ENCODE data around the gene AAK1. TPM values are rescaled to one million over a fixed set of nuclear protein-coding genes. Genes with fewer than 3 reads are reported as not detected.

AAK1 gene
- total and polyA plus RNA-seq, 2 experiments from 2014 or later: 39.0 to 52.4 TPM

GRCh38 chr2:69686813-69687212 is 43.3 kb upstream of the AAK1 start (continued):
- TF ChIP-seq, protein P1, sequence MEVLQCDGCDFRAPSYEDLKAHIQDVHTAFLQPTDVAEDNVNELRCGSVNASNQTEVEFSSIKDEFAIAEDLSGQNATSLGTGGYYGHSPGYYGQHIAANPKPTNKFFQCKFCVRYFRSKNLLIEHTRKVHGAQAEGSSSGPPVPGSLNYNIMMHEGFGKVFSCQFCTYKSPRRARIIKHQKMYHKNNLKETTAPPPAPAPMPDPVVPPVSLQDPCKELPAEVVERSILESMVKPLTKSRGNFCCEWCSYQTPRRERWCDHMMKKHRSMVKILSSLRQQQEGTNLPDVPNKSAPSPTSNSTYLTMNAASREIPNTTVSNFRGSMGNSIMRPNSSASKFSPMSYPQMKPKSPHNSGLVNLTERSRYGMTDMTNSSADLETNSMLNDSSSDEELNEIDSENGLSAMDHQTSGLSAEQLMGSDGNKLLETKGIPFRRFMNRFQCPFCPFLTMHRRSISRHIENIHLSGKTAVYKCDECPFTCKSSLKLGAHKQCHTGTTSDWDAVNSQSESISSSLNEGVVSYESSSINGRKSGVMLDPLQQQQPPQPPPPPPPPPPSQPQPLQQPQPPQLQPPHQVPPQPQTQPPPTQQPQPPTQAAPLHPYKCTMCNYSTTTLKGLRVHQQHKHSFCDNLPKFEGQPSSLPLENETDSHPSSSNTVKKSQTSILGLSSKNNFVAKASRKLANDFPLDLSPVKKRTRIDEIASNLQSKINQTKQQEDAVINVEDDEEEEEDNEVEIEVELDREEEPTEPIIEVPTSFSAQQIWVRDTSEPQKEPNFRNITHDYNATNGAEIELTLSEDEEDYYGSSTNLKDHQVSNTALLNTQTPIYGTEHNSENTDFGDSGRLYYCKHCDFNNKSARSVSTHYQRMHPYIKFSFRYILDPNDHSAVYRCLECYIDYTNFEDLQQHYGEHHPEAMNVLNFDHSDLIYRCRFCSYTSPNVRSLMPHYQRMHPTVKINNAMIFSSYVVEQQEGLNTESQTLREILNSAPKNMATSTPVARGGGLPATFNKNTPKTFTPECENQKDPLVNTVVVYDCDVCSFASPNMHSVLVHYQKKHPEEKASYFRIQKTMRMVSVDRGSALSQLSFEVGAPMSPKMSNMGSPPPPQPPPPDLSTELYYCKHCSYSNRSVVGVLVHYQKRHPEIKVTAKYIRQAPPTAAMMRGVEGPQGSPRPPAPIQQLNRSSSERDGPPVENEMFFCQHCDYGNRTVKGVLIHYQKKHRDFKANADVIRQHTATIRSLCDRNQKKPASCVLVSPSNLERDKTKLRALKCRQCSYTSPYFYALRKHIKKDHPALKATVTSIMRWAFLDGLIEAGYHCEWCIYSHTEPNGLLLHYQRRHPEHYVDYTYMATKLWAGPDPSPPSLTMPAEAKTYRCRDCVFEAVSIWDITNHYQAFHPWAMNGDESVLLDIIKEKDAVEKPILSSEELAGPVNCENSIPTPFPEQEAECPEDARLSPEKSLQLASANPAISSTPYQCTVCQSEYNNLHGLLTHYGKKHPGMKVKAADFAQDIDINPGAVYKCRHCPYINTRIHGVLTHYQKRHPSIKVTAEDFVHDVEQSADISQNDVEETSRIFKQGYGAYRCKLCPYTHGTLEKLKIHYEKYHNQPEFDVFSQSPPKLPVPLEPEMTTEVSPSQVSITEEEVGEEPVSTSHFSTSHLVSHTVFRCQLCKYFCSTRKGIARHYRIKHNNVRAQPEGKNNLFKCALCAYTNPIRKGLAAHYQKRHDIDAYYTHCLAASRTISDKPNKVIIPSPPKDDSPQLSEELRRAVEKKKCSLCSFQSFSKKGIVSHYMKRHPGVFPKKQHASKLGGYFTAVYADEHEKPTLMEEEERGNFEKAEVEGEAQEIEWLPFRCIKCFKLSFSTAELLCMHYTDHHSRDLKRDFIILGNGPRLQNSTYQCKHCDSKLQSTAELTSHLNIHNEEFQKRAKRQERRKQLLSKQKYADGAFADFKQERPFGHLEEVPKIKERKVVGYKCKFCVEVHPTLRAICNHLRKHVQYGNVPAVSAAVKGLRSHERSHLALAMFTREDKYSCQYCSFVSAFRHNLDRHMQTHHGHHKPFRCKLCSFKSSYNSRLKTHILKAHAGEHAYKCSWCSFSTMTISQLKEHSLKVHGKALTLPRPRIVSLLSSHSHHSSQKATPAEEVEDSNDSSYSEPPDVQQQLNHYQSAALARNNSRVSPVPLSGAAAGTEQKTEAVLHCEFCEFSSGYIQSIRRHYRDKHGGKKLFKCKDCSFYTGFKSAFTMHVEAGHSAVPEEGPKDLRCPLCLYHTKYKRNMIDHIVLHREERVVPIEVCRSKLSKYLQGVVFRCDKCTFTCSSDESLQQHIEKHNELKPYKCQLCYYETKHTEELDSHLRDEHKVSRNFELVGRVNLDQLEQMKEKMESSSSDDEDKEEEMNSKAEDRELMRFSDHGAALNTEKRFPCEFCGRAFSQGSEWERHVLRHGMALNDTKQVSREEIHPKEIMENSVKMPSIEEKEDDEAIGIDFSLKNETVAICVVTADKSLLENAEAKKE (CRISPR knock-in tag; IDR thresholded peaks at IDR 0.05): no peak
- TF ChIP-seq ZNF114 (CRISPR knock-in tag; IDR thresholded peaks at IDR 0.05) (no peak), JUNB (IDR thresholded peaks at IDR 0.05; ENCODE audit: unreplicated experiment) (no peak), STAT1 (IDR thresholded peaks at IDR 0.05; ENCODE audit: unreplicated experiment) (no peak), EZH2 (IDR thresholded peaks at IDR 0.05; ENCODE audit: low read depth, unreplicated experiment) (no peak), NANOG (IDR thresholded peaks at IDR 0.05; ENCODE audit: borderline replicate concordance) (no peak), POLR2AphosphoS5 (IDR thresholded peaks at IDR 0.05; ENCODE audit: low read depth) (no peak), CREB1 (CRISPR knock-in tag; IDR thresholded peaks at IDR 0.05; ENCODE audit: low read depth) (no peak), ZNF331 (CRISPR knock-in tag; IDR thresholded peaks at IDR 0.05; ENCODE audit: low read depth) (no peak)

DNA sequence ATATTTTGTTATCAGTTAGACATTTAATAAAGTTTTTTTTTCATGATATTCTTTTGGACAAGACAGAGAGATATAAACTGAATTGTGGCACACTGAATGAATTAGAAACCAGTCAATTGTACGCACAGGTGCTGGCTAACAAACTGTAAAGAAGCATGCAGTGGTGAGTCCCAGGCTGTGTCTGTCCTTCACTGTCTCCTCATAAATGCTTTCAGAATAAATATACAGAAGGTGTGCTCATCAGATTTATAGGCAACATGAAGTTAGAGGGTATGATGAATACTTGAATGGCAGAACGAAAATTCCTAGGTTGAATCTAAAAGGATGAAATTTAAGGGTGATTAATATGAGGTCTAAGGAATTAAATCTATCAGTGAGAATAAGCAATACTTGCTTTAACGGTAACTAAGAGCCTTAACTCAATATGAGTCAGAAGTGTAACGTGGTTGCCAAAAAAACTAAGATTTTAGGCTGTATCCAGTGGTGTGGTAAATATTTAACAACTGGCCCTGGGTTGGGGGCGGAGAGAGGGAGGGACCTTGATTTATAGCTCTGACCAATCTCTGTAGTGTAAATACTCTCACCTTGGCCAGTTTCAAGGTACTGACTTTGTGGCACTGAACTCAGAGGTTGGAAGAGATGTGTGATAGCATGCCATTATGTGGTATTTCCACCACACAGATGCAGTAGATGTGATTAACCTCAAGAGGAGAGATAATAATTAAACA is 41.9 kb upstream of the AAK1 start:
- H3F3A ChIP-seq (replicated peaks; ENCODE audit: low read depth): no peaks in the 10 kb centered on the region
- H3K27me3 ChIP-seq (ENCODE audit: insufficient read depth): no peaks in the 10 kb centered on the region
- peaks cover 5% of the 10 kb centered on the region for H3K4me1 Mint-ChIP-seq
- H3K27me3 Mint-ChIP-seq (ENCODE audit: insufficient read depth, low read depth, poor library complexity): no peaks in the 10 kb centered on the region
- TF ChIP-seq, protein P1 (CRISPR knock-in tag; IDR thresholded peaks at IDR 0.05): no peak
- TF ChIP-seq POLR2AphosphoS5 (IDR thresholded peaks at IDR 0.05; ENCODE audit: low read depth): no peak
- no peak for TF ChIP-seq ZNF114 (CRISPR knock-in tag; IDR thresholded peaks at IDR 0.05)
- no peak overlapping the region for H3K27ac Mint-ChIP-seq
- no peaks in the 10 kb centered on the region for H3K9me3 Mint-ChIP-seq
- H3K4me3 ChIP-seq: no peak overlapping the region
- H3K4me3 Mint-ChIP-seq: no peak overlapping the region
- H3K4me2 ChIP-seq: no peak overlapping the region
- no peaks in the 10 kb centered on the region for H3K36me3 Mint-ChIP-seq (ENCODE audit: low read depth)
- H3K79me2 ChIP-seq (replicated peaks; ENCODE audit: insufficient read depth): no peaks in the 10 kb centered on the region
- no peaks in the 10 kb centered on the region for H3K36me3 ChIP-seq (ENCODE audit: insufficient read depth)
- no peak for ATAC-seq
- H2AFZ ChIP-seq: no peak overlapping the region
- H3K27ac ChIP-seq (ENCODE audit: low read depth): no peak overlapping the region
- H4K20me1 ChIP-seq (replicated peaks; ENCODE audit: insufficient read depth): no peaks in the 10 kb centered on the region
- no peak for DNase-seq (ENCODE audit: low spot score)
- peaks cover 7% of the 10 kb centered on the region; the same call in 1 of the 2 replicates for H3K4me1 ChIP-seq (ENCODE audit: insufficient read depth)
- no peaks in the 10 kb centered on the region for H3K9me2 ChIP-seq (ENCODE audit: insufficient read depth)

All from GM23338 (cell line).